CD8-positive, alpha-beta memory T cell (primary cell): ENCODE data around the gene TSHZ2. TPM values are rescaled to one million over a fixed set of nuclear protein-coding genes. Genes with fewer than 3 reads are reported as not detected.

ENCODE experiments used
- CTCF ChIA-PET: fragments of 350-600 bp; sonication (Branson Sonifier 250); formaldehyde crosslinking; loops from one replicate; lab custom pipeline; 2021; ENCODE audit warnings: antibody characterized with exemption; lab: Charles Lee
- POLR2A ChIA-PET: fragments of 350-600 bp; sonication (Branson Sonifier 250); formaldehyde crosslinking; loops from one replicate; lab custom pipeline; 2021; ENCODE audit warnings: antibody characterized with exemption; lab: Charles Lee
- DNase-seq, 5 donors: peaks; one replicate each; pipeline versions ENCODE4 v3.0.0 to v3.0.0-alpha.2; 2020 to 2022; ENCODE audit warnings: mixed read lengths in 1 of 5
- H3K27ac ChIP-seq: one replicate; pipeline ENCODE4 v1.7.0; 2013; ENCODE audit warnings: low read depth, mild to moderate bottlenecking, low read length, moderate library complexity
- H3K27me3 ChIP-seq: 2 replicates; pipeline ENCODE4 v1.7.0; 2013; ENCODE audit warnings: low read length, mild to moderate bottlenecking; ENCODE audit not compliant: insufficient read depth, poor library complexity, severe bottlenecking
- H3K36me3 ChIP-seq: 2 replicates; pipeline ENCODE4 v1.7.0; 2013; ENCODE audit warnings: mild to moderate bottlenecking, low read length, moderate library complexity; ENCODE audit not compliant: insufficient read depth
- H3K4me1 ChIP-seq: 2 replicates; pipeline ENCODE4 v1.7.0; 2013; ENCODE audit warnings: mild to moderate bottlenecking, low read length, moderate library complexity; ENCODE audit not compliant: insufficient read depth
- H3K4me3 ChIP-seq: 2 replicates; pipeline ENCODE4 v1.7.0; 2013; ENCODE audit warnings: mild to moderate bottlenecking, low read length
- H3K9me3 ChIP-seq: 2 replicates; pipeline ENCODE4 v1.7.0; 2013; ENCODE audit warnings: mild to moderate bottlenecking, low read length
- H3K27ac Mint-ChIP-seq, 8 donors: one replicate each; pipeline ENCODE4 v1.8.0; 2020 to 2021; ENCODE audit warnings: mixed read lengths in 8 of 8, mild to moderate bottlenecking in 6 of 8, inconsistent platforms in 3 of 8, moderate library complexity in 3 of 8
- H3K27me3 Mint-ChIP-seq, 2 donors: one replicate each; pipeline ENCODE4 v1.8.0; 2020 to 2021; ENCODE audit warnings: mixed read lengths in 2 of 2, mild to moderate bottlenecking in 1 of 2, moderate library complexity in 1 of 2
- H3K36me3 Mint-ChIP-seq, 3 donors: one replicate each; pipeline ENCODE4 v1.8.0; 2020 to 2021; ENCODE audit warnings: mixed read lengths in 3 of 3, inconsistent platforms in 1 of 3, mild to moderate bottlenecking in 1 of 3
- H3K4me1 Mint-ChIP-seq, 3 donors: one replicate each; pipeline ENCODE4 v1.8.0; 2020 to 2021; ENCODE audit warnings: mixed read lengths in 3 of 3, inconsistent platforms in 1 of 3, mild to moderate bottlenecking in 1 of 3
- H3K4me3 Mint-ChIP-seq, 7 donors: one replicate each; pipeline ENCODE4 v1.8.0; 2020 to 2021; ENCODE audit warnings: mixed read lengths in 7 of 7, mild to moderate bottlenecking in 6 of 7, moderate library complexity in 4 of 7, inconsistent platforms in 2 of 7
- H3K9me3 Mint-ChIP-seq, 5 donors: one replicate each; pipeline ENCODE4 v1.8.0; 2020 to 2022; ENCODE audit warnings: mixed read lengths in 5 of 5, mild to moderate bottlenecking in 3 of 5, moderate library complexity in 2 of 5, inconsistent platforms in 1 of 5
- polyA plus RNA-seq: library from polyadenylated mRNA; unstranded; fragments of 300-500 nt; fragmentation: Illumina TruSeq; gene quantifications from one replicate; pipeline ENCODE4 v1.2.3, GENCODE V29; 2021
- total RNA-seq, 2 experiments: library from RNA; stranded (reverse); gene quantifications; one replicate each; pipeline ENCODE4 v1.2.3, GENCODE V29; 2021

TSHZ2 gene
- total and polyA plus RNA-seq, 3 experiments from 2014 or later, result 0.10 to 1.6 (median 1.5) TPM

DNA sequence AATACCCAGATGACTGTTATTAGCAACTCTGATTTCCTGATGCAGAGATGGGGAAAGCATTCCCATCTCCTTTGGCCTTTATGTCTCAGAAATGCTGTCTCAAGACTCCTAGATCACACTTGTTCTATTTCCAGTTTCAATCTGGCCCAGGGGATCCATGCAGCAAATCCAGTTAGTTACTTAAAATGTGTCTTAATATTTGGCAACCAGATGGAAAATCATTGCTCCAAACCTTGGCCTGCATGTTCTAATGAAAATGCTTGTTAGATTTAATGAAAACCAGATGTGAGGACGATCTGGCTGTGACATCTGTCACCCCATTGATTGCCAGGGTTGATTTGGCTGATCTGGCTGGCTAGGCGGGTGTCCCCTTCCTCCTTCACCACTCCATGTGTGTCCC is 125.2 kb downstream of the TSHZ2 start:
- Histone ChIP-seq H3K36me3 (no peaks in the 10 kb centered on the region), H3K4me3 (no peak overlapping the region), H3K9me3 (no peaks in the 10 kb centered on the region), H3K4me1 (no peaks in the 10 kb centered on the region), H3K27me3 (no peaks in the 10 kb centered on the region), H3K27ac (no peak overlapping the region)
- CTCF ChIA-PET, result no interaction called here
- Mint-ChIP-seq H3K4me3 (no peak overlapping the region), H3K27me3 (peaks cover 1 to 9% of the 10 kb centered on the region in 2 donors), H3K36me3 (peaks cover 0 to 3% (median 0%) of the 10 kb centered on the region in 3 donors), H3K27ac (no peak overlapping the region), H3K4me1 (no peaks in the 10 kb centered on the region), H3K9me3 (no peaks in the 10 kb centered on the region)
- no peak for DNase-seq
- POLR2A ChIA-PET, result no interaction called here

DNA sequence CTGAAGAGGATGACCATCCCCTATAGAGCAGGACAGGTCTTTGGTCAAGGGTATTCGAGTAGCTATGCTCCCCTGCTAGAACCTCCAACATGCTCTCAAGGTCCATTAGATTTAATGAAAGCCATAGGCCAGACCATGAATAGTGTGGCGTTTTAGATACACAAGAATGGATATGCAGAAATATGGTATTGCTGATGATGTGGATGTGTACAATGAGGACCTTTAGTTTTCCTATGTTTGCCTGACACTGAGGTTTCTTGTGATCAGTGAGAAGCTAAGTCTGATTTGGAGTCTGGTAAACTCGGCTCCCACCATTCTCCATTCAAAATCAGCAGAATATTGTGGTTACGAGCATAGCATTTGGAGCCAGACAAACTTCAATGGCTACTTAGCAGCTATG is 125.6 kb downstream of the TSHZ2 start:
- H3K9me3 ChIP-seq, result no peaks in the 10 kb centered on the region
- ChIA-PET POLR2A (no interaction called here), CTCF (no interaction called here)
- Mint-ChIP-seq H3K4me1 (no peaks in the 10 kb centered on the region), H3K4me3 (no peak overlapping the region), H3K36me3 (peaks cover 0 to 3% (median 0%) of the 10 kb centered on the region in 3 donors), H3K27me3 (peaks cover 1 to 9% of the 10 kb centered on the region in 2 donors), H3K9me3 (no peaks in the 10 kb centered on the region), H3K27ac (no peak overlapping the region)
- H3K4me3 ChIP-seq, result no peak overlapping the region
- no peaks in the 10 kb centered on the region for H3K4me1 ChIP-seq
- DNase-seq, result no peak
- no peak overlapping the region for H3K27ac ChIP-seq
- H3K27me3 ChIP-seq, result no peaks in the 10 kb centered on the region
- no peaks in the 10 kb centered on the region for H3K36me3 ChIP-seq

DNA sequence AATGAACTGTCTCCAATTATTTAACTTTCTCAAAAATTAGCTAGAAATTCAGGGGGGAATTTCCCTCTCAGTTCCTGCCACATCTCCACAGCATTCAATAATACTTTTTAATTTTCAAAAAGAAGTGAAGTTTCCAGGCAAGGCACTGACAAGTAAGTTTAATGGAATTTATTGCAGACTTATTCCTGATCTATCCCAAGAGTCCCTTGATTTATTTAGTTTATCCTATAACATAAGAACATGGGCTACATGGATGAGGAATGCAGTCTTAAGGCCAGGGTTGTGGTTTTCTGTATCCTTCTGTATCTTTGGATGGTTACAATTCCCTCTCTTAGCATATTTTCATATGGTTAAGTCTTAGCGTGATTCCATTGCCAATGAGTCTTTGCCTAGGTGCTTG is 126.5 kb downstream of the TSHZ2 start:
- Histone ChIP-seq H3K9me3 (no peaks in the 10 kb centered on the region), H3K27ac (no peak overlapping the region), H3K36me3 (no peaks in the 10 kb centered on the region), H3K4me3 (no peak overlapping the region), H3K27me3 (no peaks in the 10 kb centered on the region), H3K4me1 (no peaks in the 10 kb centered on the region)
- POLR2A ChIA-PET, result no interaction called here
- Mint-ChIP-seq H3K4me3 (no peak overlapping the region), H3K36me3 (peaks cover 0 to 3% (median 0%) of the 10 kb centered on the region in 3 donors), H3K4me1 (no peaks in the 10 kb centered on the region), H3K27me3 (peaks cover 1 to 9% of the 10 kb centered on the region in 2 donors), H3K27ac (no peak overlapping the region), H3K9me3 (no peaks in the 10 kb centered on the region)
- no peak for DNase-seq
- CTCF ChIA-PET, result no interaction called here

DNA sequence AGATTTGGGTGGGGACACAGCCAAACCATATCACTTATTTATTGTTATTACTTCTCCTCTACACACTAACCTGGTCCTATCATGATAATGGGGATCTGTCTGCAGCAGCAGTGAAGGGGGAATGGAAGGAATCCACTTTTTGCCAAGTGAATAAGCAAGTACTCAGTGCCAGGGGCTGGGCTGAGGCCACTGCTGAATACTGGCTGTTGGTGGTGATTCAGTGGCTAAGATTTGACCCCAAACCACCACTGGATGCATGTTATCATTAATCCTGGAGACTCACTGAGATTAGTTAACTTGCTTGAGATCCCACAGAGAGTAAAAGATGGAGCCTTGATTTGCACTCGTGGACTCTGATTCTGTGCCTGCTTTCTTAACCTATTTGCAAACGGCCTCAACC is 127.7 kb downstream of the TSHZ2 start:
- H3K27ac ChIP-seq, result no peak overlapping the region
- no peak for DNase-seq
- H3K27me3 ChIP-seq, result no peaks in the 10 kb centered on the region
- no peaks in the 10 kb centered on the region for H3K4me1 Mint-ChIP-seq
- H3K9me3 ChIP-seq, result no peaks in the 10 kb centered on the region
- H3K4me3 Mint-ChIP-seq, result no peak overlapping the region
- no peak overlapping the region for H3K4me3 ChIP-seq
- no peak overlapping the region for H3K27ac Mint-ChIP-seq
- ChIA-PET POLR2A (no interaction called here), CTCF (no interaction called here)
- H3K9me3 Mint-ChIP-seq, result no peaks in the 10 kb centered on the region
- no peaks in the 10 kb centered on the region for H3K4me1 ChIP-seq
- peaks cover 0 to 3% (median 0%) of the 10 kb centered on the region in 3 donors for H3K36me3 Mint-ChIP-seq
- peaks cover 4 to 16% of the 10 kb centered on the region in 2 donors for H3K27me3 Mint-ChIP-seq
- no peaks in the 10 kb centered on the region for H3K36me3 ChIP-seq

DNA sequence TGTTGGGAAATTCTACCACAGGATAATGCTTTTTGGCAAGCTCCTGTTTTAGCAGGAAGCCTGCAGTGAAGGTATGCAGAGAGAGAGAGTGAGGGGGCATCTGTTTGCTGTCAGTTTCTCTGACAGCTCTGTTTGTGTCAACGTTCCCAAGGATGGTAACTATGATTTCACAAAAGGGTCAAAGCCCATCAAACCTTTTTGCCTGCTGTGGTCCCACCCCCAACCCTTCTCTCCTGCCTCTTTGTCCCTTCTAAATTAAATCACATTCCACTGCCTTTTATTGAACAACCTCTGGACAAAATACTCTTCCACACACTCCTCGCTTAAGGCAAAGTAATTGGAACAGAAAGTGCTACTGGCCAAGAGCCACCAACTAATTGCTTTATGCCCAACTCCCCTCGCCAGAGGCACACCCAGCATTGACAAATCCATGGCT is 128.3 kb downstream of the TSHZ2 start:
- no peaks in the 10 kb centered on the region for H3K9me3 Mint-ChIP-seq
- CTCF ChIA-PET, result no interaction called here
- H3K4me1 ChIP-seq, result no peaks in the 10 kb centered on the region
- H3K36me3 ChIP-seq, result no peaks in the 10 kb centered on the region
- no peak overlapping the region for H3K27ac ChIP-seq
- no peak for DNase-seq
- POLR2A ChIA-PET, result no interaction called here
- H3K36me3 Mint-ChIP-seq, result no peaks in the 10 kb centered on the region
- no peaks in the 10 kb centered on the region for H3K9me3 ChIP-seq
- no peak overlapping the region for H3K4me3 ChIP-seq
- H3K27ac Mint-ChIP-seq, result no peak overlapping the region
- no peak overlapping the region for H3K4me3 Mint-ChIP-seq
- H3K27me3 ChIP-seq, result no peaks in the 10 kb centered on the region
- H3K27me3 Mint-ChIP-seq, result peaks cover 2 to 15% of the 10 kb centered on the region in 2 donors
- H3K4me1 Mint-ChIP-seq, result no peaks in the 10 kb centered on the region

DNA sequence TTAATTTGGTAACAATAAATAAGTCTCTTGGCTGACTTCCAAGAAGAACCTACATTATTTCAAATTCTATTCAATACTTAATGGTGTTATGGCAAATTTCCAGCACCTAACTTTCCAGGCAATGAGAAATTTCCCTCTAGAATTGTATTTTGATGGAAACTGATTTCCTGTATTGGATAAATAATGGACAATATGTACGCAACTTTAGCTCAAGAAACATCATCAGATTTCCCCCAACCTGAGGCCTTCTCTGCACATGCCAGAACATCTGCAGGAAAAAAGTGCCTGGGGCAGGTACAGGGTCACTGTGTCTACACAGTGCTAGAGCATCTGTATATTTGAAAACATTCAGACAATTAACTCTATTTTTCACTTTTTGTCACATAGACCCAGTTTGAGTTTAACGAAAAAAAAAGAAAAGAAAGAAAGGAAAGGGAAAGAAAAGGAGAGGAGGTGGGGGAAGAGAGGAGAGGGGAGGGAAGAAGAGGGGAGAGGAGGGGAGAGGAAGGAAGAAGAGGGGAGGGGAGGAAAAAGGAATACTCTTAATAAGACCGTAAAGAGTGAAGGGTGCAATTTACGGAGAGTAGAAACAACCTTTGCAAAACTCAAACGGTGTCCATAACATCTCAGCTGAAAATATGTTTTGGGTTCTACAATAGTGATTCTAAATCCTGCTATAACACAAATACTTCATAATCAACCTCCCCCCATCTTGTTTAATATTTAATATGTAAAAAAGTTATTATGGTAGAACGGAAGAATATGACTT is 130.0 kb downstream of the TSHZ2 start:
- H3K4me3 Mint-ChIP-seq, result no peak overlapping the region
- CTCF ChIA-PET, result no interaction called here

DNA sequence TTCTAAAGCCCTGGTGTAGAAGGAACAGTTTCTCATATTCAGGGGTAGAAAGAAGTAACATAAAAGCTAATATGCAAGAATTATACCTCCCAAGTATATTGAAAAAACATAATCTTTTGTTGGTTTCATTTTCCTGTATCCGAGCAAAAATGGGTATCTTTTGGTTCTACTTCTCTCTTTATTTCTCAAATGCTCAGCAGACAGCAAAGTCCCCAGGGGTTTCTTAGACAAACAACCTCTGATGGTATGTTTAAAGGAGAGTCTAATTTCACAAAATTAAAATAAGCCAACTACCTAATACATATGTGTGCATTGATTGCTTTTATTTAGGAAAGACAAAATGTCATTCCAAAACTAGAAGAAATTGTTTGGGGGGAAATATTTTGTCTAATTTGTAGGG is 131.0 kb downstream of the TSHZ2 start:
- Histone ChIP-seq H3K4me1 (no peaks in the 10 kb centered on the region), H3K27ac (no peak overlapping the region), H3K4me3 (no peak overlapping the region), H3K36me3 (no peaks in the 10 kb centered on the region), H3K9me3 (no peaks in the 10 kb centered on the region), H3K27me3 (no peaks in the 10 kb centered on the region)
- H3K4me1 Mint-ChIP-seq, result no peaks in the 10 kb centered on the region
- H3K27me3 Mint-ChIP-seq, result peaks cover 2 to 26% of the 10 kb centered on the region in 2 donors
- no peaks in the 10 kb centered on the region for H3K36me3 Mint-ChIP-seq
- POLR2A ChIA-PET, result no interaction called here
- CTCF ChIA-PET, result no interaction called here
- no peak overlapping the region for H3K4me3 Mint-ChIP-seq
- no peak for DNase-seq
- no peaks in the 10 kb centered on the region for H3K9me3 Mint-ChIP-seq
- no peak overlapping the region for H3K27ac Mint-ChIP-seq

More for the DNA sequence above, 130.0 kb downstream of the TSHZ2 start:
- Mint-ChIP-seq H3K27ac (no peak overlapping the region), H3K36me3 (no peaks in the 10 kb centered on the region), H3K9me3 (no peaks in the 10 kb centered on the region), H3K27me3 (peaks cover 2 to 19% of the 10 kb centered on the region in 2 donors), H3K4me1 (no peaks in the 10 kb centered on the region)
- Histone ChIP-seq H3K9me3 (no peaks in the 10 kb centered on the region), H3K27me3 (no peaks in the 10 kb centered on the region), H3K4me1 (no peaks in the 10 kb centered on the region), H3K27ac (no peak overlapping the region), H3K4me3 (no peak overlapping the region), H3K36me3 (no peaks in the 10 kb centered on the region)
- DNase-seq, result no peak
- POLR2A ChIA-PET, result no interaction called here

DNA sequence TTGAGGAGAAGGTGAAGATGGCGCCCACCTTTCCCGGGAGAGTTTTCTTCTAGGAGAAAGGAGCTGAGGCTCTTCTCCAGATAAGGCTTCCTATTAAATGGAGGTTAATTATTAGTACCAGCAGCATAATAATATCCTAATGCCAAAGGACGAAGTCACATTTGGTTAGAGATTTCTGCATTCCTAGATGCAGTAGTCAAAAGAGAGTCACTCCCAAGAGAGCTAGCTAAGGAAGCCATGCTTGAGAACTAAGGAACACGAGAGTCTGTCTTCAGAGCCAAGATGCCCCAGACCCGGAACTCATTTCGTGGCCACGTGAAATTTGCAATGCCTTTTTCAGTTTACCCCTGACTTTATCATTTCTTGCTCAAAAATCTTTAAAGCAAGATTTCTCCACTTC is 132.7 kb downstream of the TSHZ2 start:
- Mint-ChIP-seq H3K27ac (no peak overlapping the region), H3K4me3 (no peak overlapping the region), H3K36me3 (no peaks in the 10 kb centered on the region), H3K9me3 (no peaks in the 10 kb centered on the region), H3K27me3 (peaks cover 2 to 29% of the 10 kb centered on the region in 2 donors), H3K4me1 (no peaks in the 10 kb centered on the region)
- Histone ChIP-seq H3K27ac (no peak overlapping the region), H3K36me3 (no peaks in the 10 kb centered on the region), H3K4me3 (no peak overlapping the region), H3K9me3 (no peaks in the 10 kb centered on the region), H3K27me3 (no peaks in the 10 kb centered on the region), H3K4me1 (no peaks in the 10 kb centered on the region)
- no peak for DNase-seq
- ChIA-PET POLR2A (no interaction called here), CTCF (no interaction called here)
